D721Med (cell line): ENCODE data around the gene IFNGR1.
"Not testable (repeated sequence)": the region's sequence is repeated elsewhere in the genome, so short reads cannot be mapped to it uniquely, and the experiment has no call there.

ENCODE experiments used
- DNase-seq: peaks from one replicate; pipeline ENCODE4 v3.0.0; 2011; ENCODE audit warnings: low spot score; ENCODE audit not compliant: insufficient read length
- FAIRE-seq: peaks from 2 replicates; lab custom pipeline; 2011; peaks lifted over from hg19 to GRCh38; lab: Jason Lieb, UNC
- TF ChIP-seq, protein P1 (sequence below): IDR thresholded peaks from 2 replicates; pipeline ENCODE4 v1.5.1; 2012; ENCODE audit warnings: mild to moderate bottlenecking, control low read depth; ENCODE audit not compliant: insufficient read depth; ENCODE audit errors: missing control alignments

IFNGR1 gene

DNA sequence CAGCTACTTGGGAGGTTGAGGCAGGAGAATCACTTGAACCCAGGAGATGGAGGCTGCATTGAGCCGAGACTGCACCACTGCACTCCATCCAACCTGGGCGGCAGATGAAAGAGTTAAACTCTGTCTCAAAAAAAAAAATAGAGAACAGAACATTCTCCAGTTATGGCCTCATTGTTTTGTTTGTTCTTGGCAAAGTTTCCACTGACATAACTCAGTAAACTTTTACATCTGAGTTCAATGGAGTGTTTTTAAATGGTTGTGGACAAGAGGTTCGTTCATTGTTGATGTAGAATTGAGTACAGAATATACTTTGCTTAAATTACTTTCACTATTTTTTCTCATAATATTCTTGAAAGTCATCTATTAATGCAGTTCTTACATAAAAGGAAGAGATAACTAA, 42.2 kb upstream of the IFNGR1 start:
- FAIRE-seq (no peak), DNase-seq (no peak)
- TF ChIP-seq, protein P1, sequence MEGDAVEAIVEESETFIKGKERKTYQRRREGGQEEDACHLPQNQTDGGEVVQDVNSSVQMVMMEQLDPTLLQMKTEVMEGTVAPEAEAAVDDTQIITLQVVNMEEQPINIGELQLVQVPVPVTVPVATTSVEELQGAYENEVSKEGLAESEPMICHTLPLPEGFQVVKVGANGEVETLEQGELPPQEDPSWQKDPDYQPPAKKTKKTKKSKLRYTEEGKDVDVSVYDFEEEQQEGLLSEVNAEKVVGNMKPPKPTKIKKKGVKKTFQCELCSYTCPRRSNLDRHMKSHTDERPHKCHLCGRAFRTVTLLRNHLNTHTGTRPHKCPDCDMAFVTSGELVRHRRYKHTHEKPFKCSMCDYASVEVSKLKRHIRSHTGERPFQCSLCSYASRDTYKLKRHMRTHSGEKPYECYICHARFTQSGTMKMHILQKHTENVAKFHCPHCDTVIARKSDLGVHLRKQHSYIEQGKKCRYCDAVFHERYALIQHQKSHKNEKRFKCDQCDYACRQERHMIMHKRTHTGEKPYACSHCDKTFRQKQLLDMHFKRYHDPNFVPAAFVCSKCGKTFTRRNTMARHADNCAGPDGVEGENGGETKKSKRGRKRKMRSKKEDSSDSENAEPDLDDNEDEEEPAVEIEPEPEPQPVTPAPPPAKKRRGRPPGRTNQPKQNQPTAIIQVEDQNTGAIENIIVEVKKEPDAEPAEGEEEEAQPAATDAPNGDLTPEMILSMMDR, result no peak

DNA sequence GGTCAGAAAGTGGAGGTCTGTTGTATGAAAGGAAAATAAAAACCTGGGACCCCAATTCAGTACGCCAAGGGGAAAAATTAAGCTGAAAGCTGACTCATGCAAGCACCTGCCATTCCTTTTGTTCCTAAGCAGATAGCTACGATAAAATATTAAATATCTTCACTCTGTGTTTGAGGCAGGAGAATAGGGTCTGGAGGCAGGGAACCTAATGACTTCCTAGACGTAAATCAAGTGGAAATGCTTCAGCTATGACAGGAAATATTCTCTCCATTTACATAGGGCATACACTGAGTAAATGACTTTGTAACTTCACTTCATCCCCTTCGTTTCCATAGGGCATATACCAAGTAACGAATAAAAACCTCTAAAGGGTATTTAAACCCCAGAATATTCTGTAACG, 41.0 kb upstream of the IFNGR1 start:
- DNase-seq, result no peak
- TF ChIP-seq, protein P1, result no peak

DNA sequence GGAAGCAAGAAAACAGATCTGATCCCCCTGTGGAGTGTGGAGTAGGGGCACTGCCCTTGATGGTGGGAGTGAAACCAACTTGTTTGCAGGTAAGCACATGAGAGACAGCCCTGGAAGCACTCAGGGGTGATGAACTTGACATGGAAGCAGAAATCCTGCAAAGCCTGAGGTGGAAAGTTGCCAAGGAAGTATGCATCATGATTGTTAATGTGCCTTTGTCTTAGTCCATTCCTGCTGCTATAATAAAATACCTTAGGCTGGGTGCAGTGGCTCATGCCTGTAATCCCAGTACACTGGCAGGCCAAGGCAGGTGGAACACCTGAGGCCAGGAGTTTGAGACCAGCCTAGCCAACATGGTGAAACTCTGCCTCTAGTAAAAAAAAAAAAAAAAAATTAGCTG, 40.2 kb upstream of the IFNGR1 start:
- no peak for FAIRE-seq
- no peak for DNase-seq
- TF ChIP-seq, protein P1, result no peak

More for the DNA sequence above, 41.0 kb upstream of the IFNGR1 start:
- no peak for FAIRE-seq

DNA sequence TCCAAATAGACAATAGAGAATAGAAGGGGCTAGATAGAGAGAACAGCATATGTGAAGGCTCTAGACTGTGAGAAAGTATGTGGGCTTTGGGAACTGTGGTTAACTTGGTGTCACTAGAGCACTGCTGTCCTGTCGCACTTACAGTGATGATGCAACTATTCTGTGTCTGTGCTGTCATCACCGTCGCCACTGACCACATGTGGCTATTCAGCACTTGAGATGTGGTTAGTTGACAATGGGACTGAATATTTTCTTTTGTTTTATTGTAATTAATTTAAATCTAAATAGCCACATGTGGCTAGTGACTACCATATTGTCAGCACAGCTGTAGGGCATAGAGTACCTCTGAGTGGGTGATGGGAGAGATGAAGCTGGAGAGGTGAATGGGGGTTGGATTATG, 39.0 kb upstream of the IFNGR1 start:
- TF ChIP-seq, protein P1, result no peak
- FAIRE-seq, result no peak
- DNase-seq, result no peak

DNA sequence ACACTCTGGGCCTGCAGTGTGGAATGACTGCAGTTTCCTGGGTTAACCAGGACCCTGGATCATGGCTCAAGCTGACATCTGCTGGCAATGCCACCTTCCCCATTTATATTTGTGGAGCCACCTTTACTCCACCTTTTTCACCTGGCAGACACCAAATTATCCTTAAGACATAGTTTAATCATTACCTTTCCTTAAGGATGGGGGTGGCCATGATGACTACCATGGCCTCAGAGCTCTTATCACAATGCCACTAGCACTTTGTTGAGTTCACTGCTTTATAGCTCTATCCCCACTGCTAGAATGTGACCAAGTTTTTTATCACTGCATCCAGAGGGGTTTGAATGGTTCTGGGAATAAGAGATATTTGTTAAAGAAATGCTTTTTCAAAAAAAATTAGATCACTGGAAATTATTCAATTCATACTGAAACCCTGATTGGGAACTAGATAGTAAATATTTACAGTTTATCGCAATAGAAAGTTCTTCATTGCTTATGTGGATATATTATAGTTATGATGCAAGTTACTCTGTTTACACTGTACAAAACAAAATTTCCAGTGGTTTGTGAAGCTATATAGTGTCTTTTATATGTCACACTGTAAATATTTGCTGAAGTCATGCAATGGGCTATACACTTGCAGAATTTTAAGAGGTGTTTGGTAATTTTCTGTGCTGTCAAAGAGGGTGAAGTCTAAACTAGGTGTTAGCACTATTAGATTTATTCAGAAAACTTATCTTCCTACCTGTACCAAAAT, 37.3 kb upstream of the IFNGR1 start:
- FAIRE-seq (no peak), DNase-seq (no peak)
- TF ChIP-seq, protein P1, result no peak

DNA sequence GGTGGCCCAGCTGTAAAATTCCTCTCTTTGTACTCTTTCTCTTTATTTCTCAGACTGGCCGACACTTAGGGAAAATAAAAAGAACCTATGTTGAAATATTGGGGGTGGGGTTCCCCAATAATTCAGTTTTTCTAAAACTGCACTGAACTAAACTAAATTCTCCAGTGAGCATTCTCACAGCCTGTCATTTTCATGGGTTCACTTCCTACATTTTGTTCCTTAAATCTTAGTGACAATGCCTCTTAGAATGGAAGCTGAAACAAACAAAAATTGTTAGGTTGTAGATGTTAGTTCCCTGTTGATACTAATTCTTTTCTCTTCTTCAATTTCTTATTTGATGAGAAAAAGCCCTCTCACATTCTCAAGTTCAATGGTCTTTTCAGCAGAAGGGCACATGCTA, 35.8 kb upstream of the IFNGR1 start:
- no peak for DNase-seq
- TF ChIP-seq, protein P1, result no peak
- FAIRE-seq, result no peak

DNA sequence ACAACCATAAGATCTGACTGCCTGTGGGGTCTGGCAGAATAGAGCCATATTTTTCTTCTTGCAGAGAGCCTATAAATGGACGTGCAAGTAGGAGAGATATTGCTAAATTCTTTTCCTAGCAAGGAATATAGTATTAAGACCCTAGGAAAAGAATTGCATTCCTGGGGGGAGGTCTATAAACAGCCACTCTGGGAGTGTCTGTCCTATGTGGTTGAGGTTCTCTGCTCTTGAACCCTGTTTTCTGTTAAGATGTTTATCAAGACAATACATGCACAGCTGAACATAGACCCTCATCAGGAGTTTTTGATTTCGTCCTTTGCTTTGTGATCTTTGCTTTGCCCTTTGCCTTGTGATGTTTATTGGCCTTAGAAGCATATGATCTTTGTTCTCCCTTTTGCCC, 35.2 kb upstream of the IFNGR1 start:
- DNase-seq, FAIRE-seq: not testable (repeated sequence)
